Fibroblast of lung (primary cell): ENCODE data around the gene CCT7. TPM values are rescaled to one million over a fixed set of nuclear protein-coding genes. Genes with fewer than 3 reads are reported as not detected.

Source experiments
- DNase-seq, 2 donors: peaks; one replicate each; pipeline versions ENCODE4 v3.0.0 to v3.0.0-alpha.2; 2010; ENCODE audit warnings: low read depth in 2 of 2
- H2AFZ ChIP-seq: 2 replicates; pipeline ENCODE4 v1.5.1; 2012; ENCODE audit warnings: low read length, control low read depth, inconsistent platforms
- H3K27ac ChIP-seq: 2 replicates; pipeline ENCODE4 v1.5.1; 2011; ENCODE audit warnings: low read length, control low read depth; ENCODE audit not compliant: insufficient read depth
- H3K27me3 ChIP-seq: 2 replicates; pipeline ENCODE4 v1.5.1; 2011; ENCODE audit warnings: mild to moderate bottlenecking, low read length; ENCODE audit not compliant: control insufficient read depth, insufficient read depth
- H3K36me3 ChIP-seq: 2 replicates; pipeline ENCODE4 v1.5.1; 2011; ENCODE audit warnings: low read length; ENCODE audit not compliant: control insufficient read depth, insufficient read depth
- H3K4me1 ChIP-seq: 2 replicates; pipeline ENCODE4 v1.5.1; 2011; ENCODE audit warnings: low read length; ENCODE audit not compliant: control insufficient read depth, insufficient read depth; ENCODE audit errors: extremely low read depth
- H3K4me2 ChIP-seq: 2 replicates; pipeline ENCODE4 v1.5.1; 2011; ENCODE audit warnings: low read length, control low read depth; ENCODE audit not compliant: insufficient read depth; ENCODE audit errors: extremely low read depth
- H3K4me3 ChIP-seq, 4 experiments: fragments of 200-600 bp in 1 of 4; sonication (generic) in 1 of 4; replicated peaks in 1 of 4; 2 replicates each; pipeline ENCODE4 v1.5.1; 2011 to 2016; ENCODE audit warnings: low read length in 4 of 4, low read depth in 3 of 4, mild to moderate bottlenecking in 3 of 4, control low read depth in 2 of 4, inconsistent platforms in 1 of 4, mixed read lengths in 1 of 4; ENCODE audit not compliant: insufficient read depth in 1 of 4; ENCODE audit errors: control extremely low read depth in 1 of 4
- H3K79me2 ChIP-seq: 2 replicates; pipeline ENCODE4 v1.5.1; 2012; ENCODE audit warnings: mild to moderate bottlenecking, low read length, inconsistent platforms; ENCODE audit not compliant: control insufficient read depth, insufficient read depth
- H3K9ac ChIP-seq: 2 replicates; pipeline ENCODE4 v1.5.1; 2011; ENCODE audit warnings: mild to moderate bottlenecking, low read length, control low read depth; ENCODE audit not compliant: insufficient read depth
- H3K9me3 ChIP-seq: 2 replicates; pipeline ENCODE4 v1.5.1; 2012; ENCODE audit warnings: low read depth, low read length; ENCODE audit not compliant: control insufficient read depth, insufficient read depth
- H4K20me1 ChIP-seq: 2 replicates; pipeline ENCODE4 v1.5.1; 2011; ENCODE audit warnings: low read length; ENCODE audit not compliant: control insufficient read depth, insufficient read depth; ENCODE audit errors: extremely low read depth
- CTCF ChIP-seq, 2 donors: IDR thresholded peaks in 1 of 2; conservative IDR thresholded peaks in 1 of 2; 1 replicate in 1 of 2; 2 replicates in 1 of 2; pipeline ENCODE4 v1.5.1; 2011 to 2012; ENCODE audit warnings: low read length in 2 of 2, control low read depth in 1 of 2, inconsistent platforms in 1 of 2, low read depth in 1 of 2, mild to moderate bottlenecking in 1 of 2
- EZH2 ChIP-seq: IDR thresholded peaks from 2 replicates; pipeline ENCODE4 v1.5.1; 2012; ENCODE audit warnings: low read length, control low read depth, mild to moderate bottlenecking; ENCODE audit errors: missing control alignments
- polyA plus RNA-seq, 2 donors: library from polyadenylated mRNA; depleted of rRNA in 1 of 2; stranded (reverse) in 1 of 2; unstranded in 1 of 2; fragments of >200 nt; gene quantifications; 2 replicates each; pipeline ENCODE4 v1.2.1, GENCODE V29; 2011 to 2012; ENCODE audit warnings: missing spikeins in 1 of 2
- total RNA-seq: library from RNA; depleted of rRNA; stranded (reverse); fragments of >200 nt; gene quantifications from 2 replicates; pipeline ENCODE4 v1.2.1, GENCODE V29; 2014

CCT7 gene
- total and polyA plus RNA-seq, 2 donors (not counting 1 experiment from before 2014, with no cell fraction given) = 233 to 299 TPM

DNA sequence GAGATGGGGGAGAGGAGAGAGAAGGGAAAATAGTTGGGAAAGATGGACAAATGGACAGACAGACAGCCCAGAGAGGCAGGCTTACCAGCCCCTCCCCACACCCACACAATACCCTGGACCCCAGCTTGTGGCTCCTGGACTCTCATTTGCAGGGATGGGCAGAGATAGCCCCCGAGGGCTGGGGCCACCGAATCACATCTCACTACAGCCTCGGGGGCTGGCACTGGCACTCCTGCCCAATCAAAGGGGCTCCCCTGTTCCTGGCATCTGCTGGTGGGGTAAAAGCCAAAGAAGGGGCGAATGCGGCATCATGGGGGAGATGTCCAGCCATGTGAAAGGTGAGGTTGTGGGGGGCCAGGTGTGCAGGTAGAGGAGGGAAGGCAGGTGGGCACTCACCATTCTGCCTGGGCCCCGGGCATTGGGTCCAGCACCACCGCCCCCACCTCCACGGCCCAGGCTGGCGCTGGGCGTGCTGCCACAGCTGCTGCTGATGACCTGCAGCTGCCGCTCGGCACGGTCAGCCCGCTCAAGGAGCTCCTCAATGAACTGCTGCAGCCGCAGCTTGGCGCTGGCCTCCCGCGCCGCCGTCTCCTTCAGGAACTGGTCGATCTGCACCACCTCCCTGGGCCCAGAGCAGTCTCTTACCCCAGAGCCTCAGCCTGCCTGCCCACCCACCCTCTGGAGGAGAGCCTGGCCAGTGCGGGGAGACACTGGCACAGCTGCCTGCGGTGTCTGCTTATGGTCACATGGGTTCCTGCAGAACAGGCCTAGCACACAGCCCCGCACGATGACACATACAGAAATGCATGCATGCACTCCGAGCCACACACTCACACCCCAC lies 32.2 kb downstream of the CCT7 start:
- no peak overlapping the region for H2AFZ ChIP-seq
- no peak overlapping the region for H3K27ac ChIP-seq
- no peak overlapping the region for H3K4me2 ChIP-seq
- no peaks in the 10 kb centered on the region for H3K36me3 ChIP-seq
- peaks cover 38% of the 10 kb centered on the region for H3K27me3 ChIP-seq
- TF ChIP-seq CTCF (conservative IDR thresholded peaks at IDR 0.05 in 1 of 2, IDR thresholded peaks at IDR 0.05 in 1 of 2; ENCODE audit: low read depth in 1 of 2, low read length in 2 of 2) (no peak), EZH2 (no peak)
- H3K9me3 ChIP-seq = no peaks in the 10 kb centered on the region
- no peaks in the 10 kb centered on the region for H3K79me2 ChIP-seq
- H4K20me1 ChIP-seq = no peaks in the 10 kb centered on the region
- no peaks in the 10 kb centered on the region for H3K4me1 ChIP-seq
- no peak overlapping the region for H3K4me3 ChIP-seq
- peak; percentile 29 to 44 for DNase-seq
- H3K9ac ChIP-seq = no peak overlapping the region

GRCh38 chr2:73267008-73267407 lies 32.9 kb downstream of the CCT7 start:
- no peak overlapping the region for H3K4me3 ChIP-seq
- no peaks in the 10 kb centered on the region for H3K4me1 ChIP-seq
- TF ChIP-seq EZH2 = no peak
- no peak for TF ChIP-seq CTCF (conservative IDR thresholded peaks at IDR 0.05 in 1 of 2, IDR thresholded peaks at IDR 0.05 in 1 of 2; ENCODE audit: low read depth in 1 of 2, low read length in 2 of 2)
- no peak overlapping the region for H2AFZ ChIP-seq
- H3K27me3 ChIP-seq = peaks cover 38% of the 10 kb centered on the region
- H3K36me3 ChIP-seq = no peaks in the 10 kb centered on the region
- no peak overlapping the region for H3K27ac ChIP-seq
- H4K20me1 ChIP-seq = no peaks in the 10 kb centered on the region
- H3K4me2 ChIP-seq = no peak overlapping the region
- no peak for DNase-seq
- H3K9ac ChIP-seq = no peak overlapping the region
- H3K9me3 ChIP-seq = no peaks in the 10 kb centered on the region
- no peaks in the 10 kb centered on the region for H3K79me2 ChIP-seq

GRCh38 chr2:73268366-73268829 lies 34.3 kb downstream of the CCT7 start:
- no peak for DNase-seq
- Histone ChIP-seq H2AFZ (no peak overlapping the region), H4K20me1 (no peaks in the 10 kb centered on the region), H3K9me3 (no peaks in the 10 kb centered on the region), H3K79me2 (no peaks in the 10 kb centered on the region), H3K4me1 (no peaks in the 10 kb centered on the region), H3K36me3 (no peaks in the 10 kb centered on the region), H3K27me3 (peaks cover 38% of the 10 kb centered on the region), H3K4me3 (no peak overlapping the region), H3K4me2 (no peak overlapping the region), H3K9ac (no peak overlapping the region), H3K27ac (no peak overlapping the region)
- TF ChIP-seq EZH2 (peak; percentile 58), CTCF (conservative IDR thresholded peaks at IDR 0.05 in 1 of 2, IDR thresholded peaks at IDR 0.05 in 1 of 2; ENCODE audit: low read depth in 1 of 2, low read length in 2 of 2) (no peak)
